PC-3 (cell line): Measurements from ENCODE around the gene TXNIP. TPM values are rescaled to one million over a fixed set of nuclear protein-coding genes. Genes with fewer than 3 reads are reported as not detected.

Experiments used
- ATAC-seq: fragments of 200-7000 bp; cut with Tn5 transposase; 2 replicates; pipeline ENCODE4 v1.9.1; 2020; ENCODE audit warnings: mild to moderate bottlenecking, moderate library complexity
- BruUV-seq: library from RNA; stranded (reverse); fragments of 400-500 nt; replicated peaks from 2 replicates; lab custom pipeline; 2021; lab: Mats Ljungman, UMichigan
- CTCF ChIA-PET: fragments of 300-600 bp; sonication (Branson Sonifier 250); formaldehyde crosslinking; loops from one replicate; lab custom pipeline; 2022; ENCODE audit warnings: antibody characterized with exemption; lab: Charles Lee
- POLR2A ChIA-PET: fragments of 300-600 bp; sonication (Branson Sonifier 250); formaldehyde crosslinking; loops from one replicate; lab custom pipeline; 2022; ENCODE audit warnings: antibody characterized with exemption; ENCODE audit not compliant: unreplicated experiment; lab: Charles Lee
- DNase-seq: peaks from one replicate; pipeline ENCODE4 v3.0.0-alpha.2; 2015
- H2AFZ ChIP-seq: fragments of 300-600 bp; sonication (generic); 2 replicates; pipeline ENCODE4 v1.6.0; 2016; ENCODE audit warnings: antibody characterized with exemption, low read length
- H3F3A ChIP-seq: fragments of 300-600 bp; sonication (generic); one replicate; pipeline ENCODE4 v1.6.0; 2017; ENCODE audit warnings: antibody characterized with exemption, low read length, control low read depth, mild to moderate bottlenecking; ENCODE audit not compliant: unreplicated experiment
- H3K27ac ChIP-seq: fragments of 300-600 bp; sonication (generic); 2 replicates; pipeline ENCODE4 v1.5.1; 2016; ENCODE audit warnings: mild to moderate bottlenecking, low read length
- H3K27me3 ChIP-seq: fragments of 300-600 bp; sonication (generic); 2 replicates; pipeline ENCODE4 v1.6.1; 2016; ENCODE audit warnings: low read length, mixed read lengths
- H3K36me3 ChIP-seq: fragments of 300-600 bp; sonication (generic); 2 replicates; pipeline ENCODE4 v1.6.1; 2016; ENCODE audit warnings: low read depth, mixed run types, low read length, mixed read lengths
- H3K4me1 ChIP-seq: fragments of 300-600 bp; sonication (generic); 2 replicates; pipeline ENCODE4 v1.5.1; 2016; ENCODE audit warnings: low read length; ENCODE audit not compliant: insufficient read depth
- H3K4me2 ChIP-seq: fragments of 300-600 bp; sonication (generic); 2 replicates; pipeline ENCODE4 v1.6.0; 2016; ENCODE audit warnings: low read length
- H3K4me3 ChIP-seq: fragments of 300-600 bp; sonication (generic); 2 replicates; pipeline ENCODE4 v1.5.1; 2016; ENCODE audit warnings: mild to moderate bottlenecking, low read length, mixed read lengths
- H3K79me2 ChIP-seq: fragments of 300-600 bp; sonication (generic); 2 replicates; pipeline ENCODE4 v1.6.1; 2017; ENCODE audit warnings: low read length, mixed read lengths
- H3K9ac ChIP-seq: fragments of 300-600 bp; sonication (generic); 2 replicates; pipeline ENCODE4 v1.6.0; 2016; ENCODE audit warnings: mild to moderate bottlenecking, low read length
- H3K9me2 ChIP-seq: fragments of 300-600 bp; sonication (generic); replicated peaks from 2 replicates; pipeline ENCODE4 v1.6.1; 2016; ENCODE audit warnings: mixed run types, low read length, mixed read lengths
- H3K9me3 ChIP-seq: fragments of 300-600 bp; sonication (generic); 2 replicates; pipeline ENCODE4 v1.6.1; 2016; ENCODE audit warnings: low read length, mixed read lengths
- H4K20me1 ChIP-seq: fragments of 300-600 bp; sonication (generic); 2 replicates; pipeline ENCODE4 v1.6.1; 2016; ENCODE audit warnings: low read length, mixed read lengths
- CTCF ChIP-seq: fragments of 300-600 bp; sonication (generic); conservative IDR thresholded peaks from 2 replicates; pipeline ENCODE4 v1.5.1; 2017; ENCODE audit warnings: antibody characterized with exemption, low read depth, mild to moderate bottlenecking, low read length
- EZH2 ChIP-seq: fragments of 300-600 bp; sonication (generic); IDR thresholded peaks from one replicate; pipeline ENCODE4 v1.6.1; 2017; ENCODE audit warnings: antibody characterized with exemption, mild to moderate bottlenecking, low read length; ENCODE audit not compliant: unreplicated experiment
- EZH2phosphoT487 ChIP-seq: fragments of 300-600 bp; sonication (generic); IDR thresholded peaks from 2 replicates; pipeline ENCODE4 v1.6.1; 2018; ENCODE audit warnings: mild to moderate bottlenecking, antibody characterized with exemption, low read length, borderline replicate concordance
- intact Hi-C: fragments of 100-400 bp; cut with micrococcal nuclease; formaldehyde crosslinking; loops from 2 replicates; pipeline ENCODE4 v1.9.0; 2023
- total RNA-seq: library from RNA; depleted of rRNA; stranded (reverse); fragments of >200 nt; gene quantifications from 2 replicates; pipeline ENCODE4 v1.2.3, GENCODE V29; 2014

Gene TXNIP
- total RNA-seq, 1 experiment from 2014 or later, result 45.3 TPM

DNA sequence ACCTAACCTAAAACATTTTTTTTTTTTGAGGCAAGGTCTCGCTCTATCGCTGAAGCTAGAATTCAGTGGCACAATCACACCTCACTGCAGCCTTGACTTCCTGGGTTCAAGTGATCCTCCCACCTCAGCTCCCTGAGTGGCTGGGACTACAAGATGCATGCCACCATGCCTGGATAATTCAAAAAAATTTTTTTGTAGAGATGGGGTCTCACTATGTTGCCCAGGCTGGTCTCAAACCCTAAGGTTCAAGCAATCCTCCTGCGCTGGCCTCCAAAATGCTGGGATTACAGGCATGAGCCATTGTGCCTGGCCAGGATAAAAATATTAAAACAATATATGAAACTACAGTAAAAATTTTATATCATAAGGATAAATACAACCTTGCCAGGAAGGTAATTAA, 43.5 kb downstream of the TXNIP start:
- H4K20me1 ChIP-seq, result no peaks in the 10 kb centered on the region
- ATAC-seq, result no peak

GRCh38 chr1:145951526-145951925, 44.9 kb downstream of the TXNIP start:
- CTCF ChIA-PET, result no interaction called here
- peaks cover 18% of the 10 kb centered on the region for H3K79me2 ChIP-seq

More for the DNA sequence above, 43.5 kb downstream of the TXNIP start:
- TF ChIP-seq EZH2phosphoT487, result no peak
- TF ChIP-seq CTCF, result no peak
- no peak for TF ChIP-seq EZH2
- Histone ChIP-seq H3K79me2 (peaks cover 24% of the 10 kb centered on the region), H2AFZ (no peak overlapping the region), H3K4me2 (no peak overlapping the region), H3K27ac (no peak overlapping the region), H3K36me3 (no peaks in the 10 kb centered on the region), H3K4me1 (peaks cover 19% of the 10 kb centered on the region), H3K27me3 (no peaks in the 10 kb centered on the region), H3K4me3 (no peak overlapping the region), H3K9ac (no peak overlapping the region), H3K9me3 (no peaks in the 10 kb centered on the region), H3K9me2 (no peaks in the 10 kb centered on the region), H3F3A (no peaks in the 10 kb centered on the region)
- CTCF ChIA-PET, result no interaction called here
- no TSS peak for BruUV-seq
- intact Hi-C loops, result no loop called here
- POLR2A ChIA-PET, result no interaction called here
- no peak for DNase-seq

More at GRCh38 chr1:145951526-145951925, 44.9 kb downstream of the TXNIP start:
- Histone ChIP-seq H3K4me2 (no peak overlapping the region), H3K4me3 (no peak overlapping the region), H3F3A (no peaks in the 10 kb centered on the region), H3K9me3 (no peaks in the 10 kb centered on the region), H3K9me2 (no peaks in the 10 kb centered on the region), H3K4me1 (peaks cover 12% of the 10 kb centered on the region), H3K27me3 (no peaks in the 10 kb centered on the region), H4K20me1 (no peaks in the 10 kb centered on the region), H2AFZ (no peak overlapping the region), H3K27ac (no peak overlapping the region), H3K36me3 (no peaks in the 10 kb centered on the region), H3K9ac (no peak overlapping the region)
- TF ChIP-seq CTCF (no peak), EZH2phosphoT487 (no peak), EZH2 (no peak)
- DNase-seq, result no peak
- ATAC-seq, result no peak
- BruUV-seq, result no TSS peak
- POLR2A ChIA-PET, result no interaction called here
- intact Hi-C loops, result no loop called here
